ENCODE results near the gene WDR20.

The WDR20 gene

DNA sequence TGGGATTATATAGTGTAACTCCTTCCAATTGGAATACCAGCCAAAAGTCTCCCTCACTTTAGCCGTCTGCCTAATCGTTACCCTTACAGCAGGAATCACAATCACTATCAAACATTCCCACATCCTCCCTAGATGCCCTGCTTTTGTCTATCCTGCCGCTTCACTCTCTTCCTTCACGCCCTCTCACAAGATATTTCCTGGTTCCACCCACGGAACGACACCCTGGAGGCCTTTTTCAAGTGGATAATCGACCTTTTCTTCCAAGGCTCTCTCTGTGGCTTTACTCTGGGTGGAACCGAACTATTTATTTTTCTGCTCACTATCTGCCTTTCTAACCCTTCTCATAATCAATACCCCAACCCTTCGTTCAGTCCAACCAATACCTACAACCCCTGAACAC lies 106.4 kb downstream of the WDR20 start:
- no peak for TF ChIP-seq CTCF (conservative IDR thresholded peaks at IDR 0.05; ENCODE audit: low read depth, low read length)
- H3K27me3 ChIP-seq (ENCODE audit: insufficient read depth, low read depth) = no peaks in the 10 kb centered on the region

DNA sequence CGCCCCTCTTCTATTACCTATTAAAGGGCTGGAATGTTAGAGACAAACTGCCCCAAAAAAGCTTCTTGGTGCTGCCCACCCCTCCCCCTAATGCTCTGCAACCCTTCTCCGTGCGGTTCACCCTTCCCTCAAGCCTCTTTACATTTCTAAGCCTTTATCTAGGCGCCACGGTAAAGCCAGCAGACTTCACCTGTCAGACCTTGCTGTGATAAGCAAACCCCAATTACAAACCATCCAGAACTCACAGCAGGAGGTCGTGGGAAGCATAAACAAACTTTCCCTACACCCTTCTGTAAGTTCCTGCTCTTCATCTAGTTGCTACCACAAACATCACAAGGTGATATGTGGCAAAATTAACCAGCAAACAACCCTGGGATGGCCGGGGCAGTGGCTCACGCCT lies 108.4 kb downstream of the WDR20 start:
- Histone ChIP-seq H4K20me1 (ENCODE audit: insufficient read depth) (no peaks in the 10 kb centered on the region), H3K36me3 (ENCODE audit: insufficient read depth) (no peaks in the 10 kb centered on the region), H3K27ac (no peak overlapping the region), H2AFZ (ENCODE audit: low read depth) (no peak overlapping the region), H3K4me2 (no peak overlapping the region), H3K79me2 (ENCODE audit: insufficient read depth, low read depth) (no peaks in the 10 kb centered on the region), H3K27me3 (ENCODE audit: insufficient read depth, low read depth) (no peaks in the 10 kb centered on the region), H3K9ac (no peak overlapping the region), H3K4me1 (ENCODE audit: low read depth, poor library complexity, severe bottlenecking) (no peaks in the 10 kb centered on the region), H3K4me3 (IDR thresholded peaks at IDR 0.05; ENCODE audit: insufficient read depth, low read depth, low read length) (no peak overlapping the region)
- TF ChIP-seq CTCF (conservative IDR thresholded peaks at IDR 0.05; ENCODE audit: low read depth, low read length) = no peak

More for the DNA sequence above, 106.4 kb downstream of the WDR20 start:
- H3K79me2 ChIP-seq (ENCODE audit: insufficient read depth, low read depth) = no peaks in the 10 kb centered on the region
- H4K20me1 ChIP-seq (ENCODE audit: insufficient read depth) = no peaks in the 10 kb centered on the region
- no peak overlapping the region for H2AFZ ChIP-seq (ENCODE audit: low read depth)
- no peaks in the 10 kb centered on the region for H3K36me3 ChIP-seq (ENCODE audit: insufficient read depth)
- H3K27ac ChIP-seq = no peak overlapping the region
- no peak overlapping the region for H3K9ac ChIP-seq
- no peak overlapping the region for H3K4me3 ChIP-seq (IDR thresholded peaks at IDR 0.05; ENCODE audit: insufficient read depth, low read depth, low read length)
- H3K4me2 ChIP-seq = no peak overlapping the region
- H3K4me1 ChIP-seq (ENCODE audit: low read depth, poor library complexity, severe bottlenecking) = no peaks in the 10 kb centered on the region

- no peaks in the 10 kb centered on the region for H3K79me2 ChIP-seq (ENCODE audit: insufficient read depth, low read depth)
- H3K27ac ChIP-seq = no peak overlapping the region
- no peak overlapping the region for H2AFZ ChIP-seq (ENCODE audit: low read depth)
- H3K4me3 ChIP-seq (IDR thresholded peaks at IDR 0.05; ENCODE audit: insufficient read depth, low read depth, low read length) = no peak overlapping the region
- H3K9ac ChIP-seq = no peak overlapping the region
- no peaks in the 10 kb centered on the region for H3K36me3 ChIP-seq (ENCODE audit: insufficient read depth)
- no peaks in the 10 kb centered on the region for H3K4me1 ChIP-seq (ENCODE audit: low read depth, poor library complexity, severe bottlenecking)
- H3K4me2 ChIP-seq = no peak overlapping the region
- H4K20me1 ChIP-seq (ENCODE audit: insufficient read depth) = no peaks in the 10 kb centered on the region
- H3K27me3 ChIP-seq (ENCODE audit: insufficient read depth, low read depth) = no peaks in the 10 kb centered on the region
- TF ChIP-seq CTCF (conservative IDR thresholded peaks at IDR 0.05; ENCODE audit: low read depth, low read length) = no peak
These were observed 109.3 kb downstream of the WDR20 start for GRCh38 chr14:102249041-102249440.

DNA sequence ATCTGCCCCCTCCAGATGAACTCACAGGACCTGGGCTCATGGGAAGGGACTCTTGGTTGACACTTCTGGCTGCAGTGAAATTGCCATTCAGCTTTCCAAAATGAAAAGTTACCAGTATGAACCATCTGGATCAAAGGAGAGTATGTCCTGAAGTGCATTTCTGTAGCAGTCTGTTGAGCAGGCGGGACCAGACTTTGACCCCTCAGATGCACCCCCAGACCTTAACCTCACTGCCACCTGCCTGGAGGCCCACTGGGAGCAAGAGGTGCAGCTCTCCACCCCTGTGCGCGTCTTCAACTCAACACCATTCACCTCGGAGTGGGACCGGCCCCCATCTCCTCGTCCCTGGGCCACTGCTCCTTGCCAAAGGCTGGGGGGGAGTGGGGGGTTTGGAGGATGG lies 110.3 kb downstream of the WDR20 start:
- no peak overlapping the region for H3K27ac ChIP-seq
- no peaks in the 10 kb centered on the region for H3K36me3 ChIP-seq (ENCODE audit: insufficient read depth)
- no peak overlapping the region for H3K4me2 ChIP-seq
- no peak for TF ChIP-seq CTCF (conservative IDR thresholded peaks at IDR 0.05; ENCODE audit: low read depth, low read length)
- H3K9ac ChIP-seq = no peak overlapping the region
- H3K4me1 ChIP-seq (ENCODE audit: low read depth, poor library complexity, severe bottlenecking) = no peaks in the 10 kb centered on the region
- H3K27me3 ChIP-seq (ENCODE audit: insufficient read depth, low read depth) = no peaks in the 10 kb centered on the region
- H3K79me2 ChIP-seq (ENCODE audit: insufficient read depth, low read depth) = no peaks in the 10 kb centered on the region
- H3K4me3 ChIP-seq (IDR thresholded peaks at IDR 0.05; ENCODE audit: insufficient read depth, low read depth, low read length) = no peak overlapping the region
- no peak overlapping the region for H2AFZ ChIP-seq (ENCODE audit: low read depth)
- H4K20me1 ChIP-seq (ENCODE audit: insufficient read depth) = no peaks in the 10 kb centered on the region

Data from KMS-11 (cell line).